ENCODE data around the gene ZNF334. TPM values are rescaled to one million over a fixed set of nuclear protein-coding genes. Genes with fewer than 3 reads are reported as not detected.
A peak's percentile ranks its signal among the peaks of the same experiment; 100 is the strongest.

Gene ZNF334
- polyA plus RNA-seq (0.63 to 1.3 TPM (median 1.1 TPM) in 3 replicates), polyA minus RNA-seq (0.63 to 1.4 TPM in 2 of 3 replicates, not detected in the other)
- 0.10 TPM for polyA plus RNA-seq (2011; ENCODE audit: low read depth)
- 0.36 and 0.44 TPM in 2 replicates for polyA plus RNA-seq (2011; cell fraction: cytosol; rRNA removed)
- polyA plus RNA-seq (2011; cell fraction: nucleus; rRNA removed) = 4.2 and 5.0 TPM in 2 replicates
- 0.21 and 0.56 TPM in 2 replicates for polyA plus RNA-seq (2012; ENCODE audit: low replicate concordance)
- not detected for polyA minus RNA-seq (2011; cell fraction: cytosol; rRNA and poly(A)+ RNA removed)
- 0.74 and 2.1 TPM in 2 replicates for polyA minus RNA-seq (2011; cell fraction: nucleus; rRNA and poly(A)+ RNA removed)

DNA sequence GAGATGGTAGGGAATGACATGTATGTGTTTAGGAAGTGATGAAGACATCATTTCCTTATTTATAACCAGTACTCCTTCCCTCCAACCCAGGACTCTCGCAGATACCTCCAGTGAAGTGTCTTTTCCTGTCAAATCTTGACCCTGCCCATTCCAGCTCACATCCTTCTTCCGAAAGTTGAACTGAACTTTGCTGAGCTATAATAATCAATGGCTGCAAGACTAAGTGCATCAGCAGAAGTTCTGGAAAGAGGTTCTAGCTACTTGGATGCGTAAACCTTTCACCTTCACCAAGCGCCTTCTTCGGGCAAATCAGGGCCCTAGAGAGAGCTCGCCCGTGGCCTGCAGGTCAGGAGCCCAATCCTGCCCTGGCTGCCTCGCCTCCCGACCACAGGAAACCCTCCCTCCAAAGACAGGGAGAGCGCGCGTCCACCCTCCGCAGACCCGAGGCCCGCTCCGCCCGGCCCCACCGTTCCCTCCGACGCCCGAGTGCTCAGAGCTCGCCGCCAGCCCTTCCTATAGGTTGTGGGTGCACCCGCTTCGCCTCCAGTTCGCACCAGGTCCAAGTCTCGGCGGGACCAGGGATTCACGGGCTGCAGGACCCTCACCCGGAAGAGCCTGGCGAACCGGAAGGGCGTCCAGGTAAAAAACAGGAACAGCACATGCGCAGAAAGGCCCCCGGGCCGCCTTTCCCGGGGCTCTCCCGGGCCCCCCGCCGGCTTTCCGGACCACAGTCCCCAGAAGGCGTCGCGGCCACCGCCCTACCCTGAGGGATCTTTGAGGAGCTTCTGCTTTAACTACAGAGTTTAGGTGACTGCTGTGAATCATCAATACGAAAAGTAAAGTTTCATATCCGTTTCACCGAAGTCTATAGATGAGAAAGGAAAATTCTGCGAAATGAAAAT is at the start of gene ZNF334:
Gene ZNF334 (minus strand): TSS at position 617 of the 902 bp plus-strand sequence. CDS start 1,457 bp downstream, outside the sequence.
- FAIRE-seq = no peak
- Histone ChIP-seq H3K4me2 (ENCODE audit: control insufficient read depth, extremely low read depth, insufficient read depth, low read depth, low read length) (peak within 1 kb of the TSS; percentile 40), H3K36me3 (ENCODE audit: control insufficient read depth in 2 of 2, extremely low read depth in 1 of 2, insufficient read depth in 2 of 2, low read length in 2 of 2) (no peaks in the 10 kb centered on the region), H3K9me3 (ENCODE audit: control insufficient read depth, low read depth, low read length) (no peaks in the 10 kb centered on the region), H2AFZ (ENCODE audit: control insufficient read depth, low read length) (peak within 1 kb of the TSS; percentile 86), H3K27me3 (ENCODE audit: control insufficient read depth, extremely low read depth, insufficient read depth, low read length) (no peaks in the 10 kb centered on the region), H3K4me1 (ENCODE audit: control insufficient read depth, extremely low read depth, insufficient read depth, low read length) (no peaks in the 10 kb centered on the region), H4K20me1 (ENCODE audit: control insufficient read depth, extremely low read depth, insufficient read depth, low read length) (no peaks in the 10 kb centered on the region), H3K9me1 (ENCODE audit: control insufficient read depth, extremely low read depth, insufficient read depth, low read length) (no peaks in the 10 kb centered on the region), H3K79me2 (ENCODE audit: control insufficient read depth, insufficient read depth, low read length) (no peaks in the 10 kb centered on the region), H3K4me3 (ENCODE audit: control insufficient read depth in 2 of 3, extremely low read depth in 1 of 3, insufficient read depth in 2 of 3, low read depth in 1 of 3, low read length in 3 of 3) (peak within 1 kb of the TSS; percentile 41 to 62 (median 55)), H3K9ac (ENCODE audit: control insufficient read depth, extremely low read depth, insufficient read depth, low read length) (peak within 1 kb of the TSS; percentile 26), H3K27ac (ENCODE audit: control insufficient read depth, insufficient read depth, low read length) (no peak within 1 kb of the TSS)
- DNase-seq (ENCODE audit: low read depth, low spot score) = no peak
- TF ChIP-seq CTCF (optimal IDR thresholded peaks at IDR 0.05 in 1 of 3, IDR thresholded peaks at IDR 0.05 in 1 of 3, conservative IDR thresholded peaks at IDR 0.05 in 1 of 3; ENCODE audit: extremely low read depth in 1 of 3, insufficient read depth in 2 of 3, low read length in 3 of 3) (no peak), EZH2 (IDR thresholded peaks at IDR 0.05; ENCODE audit: low read length) (peak; percentile 60)
- dilution Hi-C loops (cut with MboI; ENCODE audit: extremely low pct_ligation_motif_present, low sequenced_read_pairs) = no loop called here

GRCh38 chr20:46562373-46563169 is 49.2 kb upstream of the ZNF334 start:
- Histone ChIP-seq H4K20me1 (ENCODE audit: control insufficient read depth, extremely low read depth, insufficient read depth, low read length) (no peaks in the 10 kb centered on the region), H3K4me3 (ENCODE audit: control insufficient read depth in 2 of 3, extremely low read depth in 1 of 3, insufficient read depth in 2 of 3, low read depth in 1 of 3, low read length in 3 of 3) (peak overlapping the region in 2 of 3 experiments; percentile 29 to 32), H3K4me2 (ENCODE audit: control insufficient read depth, extremely low read depth, insufficient read depth, low read depth, low read length) (peak overlapping the region; percentile 62), H3K27me3 (ENCODE audit: control insufficient read depth, extremely low read depth, insufficient read depth, low read length) (no peaks in the 10 kb centered on the region), H3K4me1 (ENCODE audit: control insufficient read depth, extremely low read depth, insufficient read depth, low read length) (no peaks in the 10 kb centered on the region), H3K9ac (ENCODE audit: control insufficient read depth, extremely low read depth, insufficient read depth, low read length) (peak overlapping the region; percentile 9), H3K79me2 (ENCODE audit: control insufficient read depth, insufficient read depth, low read length) (no peaks in the 10 kb centered on the region), H3K9me3 (ENCODE audit: control insufficient read depth, low read depth, low read length) (no peaks in the 10 kb centered on the region), H3K36me3 (ENCODE audit: control insufficient read depth in 2 of 2, extremely low read depth in 1 of 2, insufficient read depth in 2 of 2, low read length in 2 of 2) (no peaks in the 10 kb centered on the region), H3K27ac (ENCODE audit: control insufficient read depth, insufficient read depth, low read length) (no peak overlapping the region), H2AFZ (ENCODE audit: control insufficient read depth, low read length) (peak overlapping the region; percentile 75), H3K9me1 (ENCODE audit: control insufficient read depth, extremely low read depth, insufficient read depth, low read length) (no peaks in the 10 kb centered on the region)
- DNase-seq (ENCODE audit: low read depth, low spot score) = peak; percentile 4
- no peak for FAIRE-seq
- dilution Hi-C loops (cut with MboI; ENCODE audit: extremely low pct_ligation_motif_present, low sequenced_read_pairs) = no loop called here
- peak; percentile 66 to 93 (median 83) for TF ChIP-seq CTCF (optimal IDR thresholded peaks at IDR 0.05 in 1 of 3, IDR thresholded peaks at IDR 0.05 in 1 of 3, conservative IDR thresholded peaks at IDR 0.05 in 1 of 3; ENCODE audit: extremely low read depth in 1 of 3, insufficient read depth in 2 of 3, low read length in 3 of 3)
- TF ChIP-seq EZH2 (IDR thresholded peaks at IDR 0.05; ENCODE audit: low read length) = no peak
